ENCODE measurements around the gene LCE1A.

Gene LCE1A

DNA sequence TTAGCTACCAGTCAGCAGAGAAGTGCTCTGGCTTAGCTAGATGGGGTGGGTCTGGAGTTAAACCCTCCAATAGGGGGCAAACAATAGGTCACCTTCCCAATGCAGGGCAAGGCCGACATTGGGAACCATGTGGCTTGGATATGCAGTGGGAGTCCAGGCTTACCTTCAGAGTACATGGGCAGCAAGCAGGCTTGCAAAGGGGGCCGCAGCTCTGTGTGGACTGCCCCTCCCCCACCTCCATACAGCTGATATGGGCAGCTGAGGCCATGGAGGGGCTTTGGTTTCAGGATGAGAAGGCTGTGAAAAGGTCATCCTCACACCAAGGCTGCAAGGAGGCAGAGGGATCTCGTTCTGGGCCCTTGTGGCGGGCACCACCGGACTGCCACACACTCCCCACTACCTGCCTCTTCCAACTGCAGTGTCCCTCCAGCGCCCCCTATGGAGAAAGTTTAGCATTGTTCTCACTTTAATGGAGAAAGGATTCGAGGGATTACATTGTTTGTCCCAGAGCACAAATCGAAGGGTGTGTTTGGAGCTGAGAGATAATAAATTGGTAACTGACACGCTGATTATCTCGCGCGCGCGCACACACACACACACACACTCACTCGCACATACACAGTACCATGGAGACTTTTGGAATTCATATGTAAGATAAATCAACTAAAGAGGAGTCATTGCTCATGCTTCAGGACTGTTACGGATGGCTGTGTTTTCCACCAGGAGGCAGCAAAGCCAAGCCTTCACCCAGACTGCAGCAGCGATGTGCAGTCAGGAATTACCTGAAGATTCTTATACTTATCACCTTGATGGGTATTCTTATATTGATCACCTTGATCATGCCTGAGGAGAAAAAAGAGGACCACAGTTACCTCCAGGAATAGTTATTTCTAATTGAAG, 43.8 kb downstream of the LCE1A start:
- DNase-seq (ENCODE audit: low spot score), result peak; percentile 29

DNA sequence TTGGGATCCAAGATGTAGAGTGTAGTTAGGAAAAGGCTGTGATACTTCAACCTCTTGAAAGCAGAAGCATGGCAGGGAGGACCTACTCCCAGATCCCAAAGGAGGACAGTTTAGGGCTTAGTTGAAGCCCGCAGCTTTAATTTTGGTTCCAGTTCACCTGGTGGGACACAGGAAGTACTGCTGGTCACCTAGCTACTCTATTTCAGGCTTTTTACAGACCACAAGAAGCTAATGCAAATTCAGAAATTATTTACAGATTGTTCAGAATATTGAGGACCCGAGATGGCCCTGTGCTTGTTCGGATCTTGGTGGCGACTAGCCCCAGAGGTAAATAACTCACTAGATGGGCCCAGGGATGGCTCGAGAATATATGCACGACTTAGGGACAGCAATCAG, 44.5 kb downstream of the LCE1A start:
- no peak for DNase-seq (ENCODE audit: low spot score)

DNA sequence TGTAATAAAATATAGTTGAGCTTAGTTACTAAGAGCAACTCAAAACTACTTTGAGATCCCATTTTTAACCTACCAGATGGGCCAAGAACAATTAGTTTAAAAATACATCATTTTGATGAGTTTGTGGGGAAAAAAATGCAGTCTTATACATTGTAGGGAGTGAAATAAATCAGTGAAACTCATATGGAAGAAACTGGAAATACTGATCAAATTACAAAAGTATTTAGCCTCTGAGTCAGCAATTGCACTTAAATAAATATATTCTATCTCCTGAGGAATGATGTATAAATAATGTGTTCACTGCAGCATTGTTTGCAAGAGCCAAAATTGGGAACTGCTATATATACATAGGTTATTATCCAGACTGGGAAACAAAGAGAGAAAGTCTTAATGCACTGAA, 46.2 kb downstream of the LCE1A start:
- DNase-seq (ENCODE audit: low spot score), result no peak

- no peak for DNase-seq (ENCODE audit: low spot score)
Observed at GRCh38 chr1:152876827-152877226, 49.6 kb downstream of the LCE1A start.

Data from SW480 (cell line).